Cardiac muscle cell (in vitro differentiated cells and primary cell): Measurements from ENCODE around the gene ADCYAP1R1. TPM values are rescaled to one million over a fixed set of nuclear protein-coding genes. Genes with fewer than 3 reads are reported as not detected.

Experiments
- DNase-seq, 2 donors: peaks; one replicate each; pipeline versions ENCODE4 v3.0.0 to v3.0.0-alpha.2; 2010 to 2017; ENCODE audit warnings: low read depth in 1 of 2, low spot score in 1 of 2
- H3K27ac ChIP-seq: fragments of 200-600 bp; sonication (generic); 2 replicates; pipeline ENCODE4 v1.5.1; 2016
- H3K27me3 ChIP-seq: fragments of 200-600 bp; sonication (generic); 2 replicates; pipeline ENCODE4 v1.6.0; 2016; ENCODE audit warnings: control low read depth
- H3K36me3 ChIP-seq: fragments of 200-600 bp; sonication (generic); 2 replicates; pipeline ENCODE4 v1.5.1; 2016; ENCODE audit warnings: control low read depth
- H3K4me1 ChIP-seq: fragments of 200-600 bp; sonication (generic); 2 replicates; pipeline ENCODE4 v1.8.1; 2017; ENCODE audit warnings: low read depth, mild to moderate bottlenecking, mixed run types
- H3K4me3 ChIP-seq: fragments of 200-600 bp; sonication (generic); 2 replicates; pipeline ENCODE4 v1.5.1; 2016; ENCODE audit warnings: mild to moderate bottlenecking
- H3K9me3 ChIP-seq: fragments of 200-600 bp; sonication (generic); 2 replicates; pipeline ENCODE4 v1.5.1; 2017; ENCODE audit warnings: low read depth, mild to moderate bottlenecking, control low read depth
- polyA plus RNA-seq: library from polyadenylated mRNA; unstranded; fragments of >200 nt; fragmentation: Nextera tagmentation; extraction: Ambion mirVana; gene quantifications from 2 replicates; pipeline ENCODE4 v1.2.1, GENCODE V29; 2016
- total RNA-seq: library from RNA; depleted of rRNA; stranded (reverse); fragments of >200 nt; gene quantifications from 2 replicates; pipeline ENCODE4 v1.2.3, GENCODE V29; 2016
- TF ChIP-seq, protein P1 (sequence below): IDR thresholded peaks from 2 replicates; pipeline ENCODE4 v1.5.1; 2012; ENCODE audit warnings: low read depth, mild to moderate bottlenecking, low read length

Gene ADCYAP1R1
- total and polyA plus RNA-seq, 2 experiments from 2014 or later: 0.49 to 4.5 TPM

DNA sequence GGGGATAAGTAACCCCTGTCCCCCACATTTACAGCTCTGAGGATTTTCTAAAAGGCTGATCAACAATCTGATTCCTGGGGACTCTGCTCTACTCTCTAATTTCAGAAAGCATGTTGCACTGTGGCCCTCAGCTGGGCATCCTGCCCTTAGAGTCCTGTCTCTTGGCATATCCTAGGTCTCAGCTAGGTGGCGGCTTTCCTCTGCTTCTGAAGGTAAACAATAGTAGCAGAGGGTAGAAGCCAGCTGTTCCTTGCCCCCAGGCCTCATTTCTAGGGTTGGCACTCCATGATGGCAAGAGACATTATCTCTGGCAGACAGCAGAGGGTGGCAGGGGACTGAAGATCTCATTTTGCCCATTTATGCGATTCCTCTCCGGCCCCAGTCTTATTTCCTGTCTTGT lies 77.0 kb downstream of the ADCYAP1R1 start:
- Histone ChIP-seq H3K36me3 (no peaks in the 10 kb centered on the region), H3K9me3 (no peaks in the 10 kb centered on the region), H3K4me1 (no peaks in the 10 kb centered on the region), H3K4me3 (no peak overlapping the region), H3K27ac (no peak overlapping the region), H3K27me3 (no peaks in the 10 kb centered on the region)
- TF ChIP-seq, protein P1, sequence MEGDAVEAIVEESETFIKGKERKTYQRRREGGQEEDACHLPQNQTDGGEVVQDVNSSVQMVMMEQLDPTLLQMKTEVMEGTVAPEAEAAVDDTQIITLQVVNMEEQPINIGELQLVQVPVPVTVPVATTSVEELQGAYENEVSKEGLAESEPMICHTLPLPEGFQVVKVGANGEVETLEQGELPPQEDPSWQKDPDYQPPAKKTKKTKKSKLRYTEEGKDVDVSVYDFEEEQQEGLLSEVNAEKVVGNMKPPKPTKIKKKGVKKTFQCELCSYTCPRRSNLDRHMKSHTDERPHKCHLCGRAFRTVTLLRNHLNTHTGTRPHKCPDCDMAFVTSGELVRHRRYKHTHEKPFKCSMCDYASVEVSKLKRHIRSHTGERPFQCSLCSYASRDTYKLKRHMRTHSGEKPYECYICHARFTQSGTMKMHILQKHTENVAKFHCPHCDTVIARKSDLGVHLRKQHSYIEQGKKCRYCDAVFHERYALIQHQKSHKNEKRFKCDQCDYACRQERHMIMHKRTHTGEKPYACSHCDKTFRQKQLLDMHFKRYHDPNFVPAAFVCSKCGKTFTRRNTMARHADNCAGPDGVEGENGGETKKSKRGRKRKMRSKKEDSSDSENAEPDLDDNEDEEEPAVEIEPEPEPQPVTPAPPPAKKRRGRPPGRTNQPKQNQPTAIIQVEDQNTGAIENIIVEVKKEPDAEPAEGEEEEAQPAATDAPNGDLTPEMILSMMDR: no peak
- DNase-seq: no peak

- peak in 1 of 2 donors; percentile 4 for DNase-seq
- Histone ChIP-seq H3K27ac (no peak overlapping the region), H3K36me3 (no peaks in the 10 kb centered on the region), H3K4me1 (no peaks in the 10 kb centered on the region), H3K9me3 (no peaks in the 10 kb centered on the region), H3K4me3 (no peak overlapping the region), H3K27me3 (no peaks in the 10 kb centered on the region)
- TF ChIP-seq, protein P1: no peak
These were observed 81.4 kb downstream of the ADCYAP1R1 start for GRCh38 chr7:31133497-31133896.

- Histone ChIP-seq H3K27ac (no peak overlapping the region), H3K36me3 (no peaks in the 10 kb centered on the region), H3K27me3 (no peaks in the 10 kb centered on the region), H3K9me3 (no peaks in the 10 kb centered on the region), H3K4me3 (no peak overlapping the region), H3K4me1 (no peaks in the 10 kb centered on the region)
- TF ChIP-seq, protein P1: peak; percentile 68
- peak; percentile 85 to 92 for DNase-seq
These were observed 82.4 kb downstream of the ADCYAP1R1 start for GRCh38 chr7:31134246-31135188.

GRCh38 chr7:31137234-31137633 lies 85.1 kb downstream of the ADCYAP1R1 start:
- DNase-seq: no peak
- TF ChIP-seq, protein P1: no peak
- Histone ChIP-seq H3K4me1 (no peaks in the 10 kb centered on the region), H3K9me3 (no peaks in the 10 kb centered on the region), H3K27me3 (no peaks in the 10 kb centered on the region), H3K4me3 (no peak overlapping the region), H3K27ac (no peak overlapping the region), H3K36me3 (no peaks in the 10 kb centered on the region)

DNA sequence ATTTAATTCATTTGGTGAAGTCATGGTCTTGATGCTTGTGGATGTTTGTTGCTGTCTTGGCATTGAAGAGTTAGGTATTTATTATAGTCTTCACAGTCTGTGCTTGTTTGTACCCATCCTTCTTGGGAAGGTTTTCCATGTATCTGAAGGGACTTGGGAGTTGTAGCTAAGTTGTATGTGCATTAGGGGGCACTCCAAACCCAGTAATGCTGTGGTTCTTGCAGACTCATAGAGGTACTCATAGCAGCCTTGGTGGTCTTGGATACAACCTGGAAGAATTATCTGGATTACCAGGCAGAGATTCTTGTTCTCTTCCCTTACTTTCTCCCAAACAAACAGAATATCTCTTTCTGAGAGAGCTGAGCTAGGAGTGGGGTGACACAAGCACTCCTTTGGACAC lies 93.2 kb downstream of the ADCYAP1R1 start:
- TF ChIP-seq, protein P1: no peak
- no peaks in the 10 kb centered on the region for H3K27me3 ChIP-seq
- no peaks in the 10 kb centered on the region for H3K9me3 ChIP-seq
- no peak for DNase-seq
- no peaks in the 10 kb centered on the region for H3K36me3 ChIP-seq
- no peak overlapping the region for H3K4me3 ChIP-seq
- no peak overlapping the region for H3K27ac ChIP-seq
- H3K4me1 ChIP-seq: no peaks in the 10 kb centered on the region
